Endodermal cell (in vitro differentiated cells): Measurements from ENCODE around the gene ZNF710. TPM values are rescaled to one million over a fixed set of nuclear protein-coding genes. Genes with fewer than 3 reads are reported as not detected.
"Not testable (repeated sequence)": the region's sequence is repeated elsewhere in the genome, so short reads cannot be mapped to it uniquely, and the experiment has no call there.

Source experiments
- DNase-seq: peaks from one replicate; pipeline ENCODE4 v3.0.0-alpha.2; 2017
- H3K27ac ChIP-seq: 2 replicates; pipeline ENCODE4 v1.5.1; 2013; ENCODE audit warnings: mild to moderate bottlenecking, low read depth, low read length, moderate library complexity
- H3K27me3 ChIP-seq: 2 replicates; pipeline ENCODE4 v1.6.1; 2013; ENCODE audit warnings: mild to moderate bottlenecking, low read length, moderate library complexity; ENCODE audit not compliant: insufficient read depth, control insufficient read depth, poor library complexity, severe bottlenecking
- H3K36me3 ChIP-seq: 2 replicates; pipeline ENCODE4 v1.7.0; 2013; ENCODE audit warnings: mild to moderate bottlenecking, low read length, moderate library complexity; ENCODE audit not compliant: control insufficient read depth, insufficient read depth
- H3K4me1 ChIP-seq: one replicate; pipeline ENCODE4 v1.7.0; 2013; ENCODE audit warnings: low read length; ENCODE audit not compliant: control insufficient read depth, insufficient read depth
- H3K4me3 ChIP-seq: 2 replicates; pipeline ENCODE4 v1.5.1; 2013; ENCODE audit warnings: mild to moderate bottlenecking, low read length, moderate library complexity
- H3K9ac ChIP-seq: 2 replicates; pipeline ENCODE4 v1.6.1; 2013; ENCODE audit warnings: mild to moderate bottlenecking, low read length, moderate library complexity; ENCODE audit not compliant: poor library complexity, severe bottlenecking; ENCODE audit errors: extremely low read depth
- H3K9me3 ChIP-seq: 2 replicates; pipeline ENCODE4 v1.6.1; 2013; ENCODE audit warnings: mild to moderate bottlenecking, low read length, moderate library complexity; ENCODE audit not compliant: control insufficient read depth
- H3K27ac Mint-ChIP-seq: 2 replicates; pipeline ENCODE4 v1.8.0; 2020; ENCODE audit warnings: mixed read lengths
- H3K27me3 Mint-ChIP-seq: 2 replicates; pipeline ENCODE4 v1.8.0; 2021; ENCODE audit warnings: mild to moderate bottlenecking, mixed read lengths; ENCODE audit not compliant: insufficient read depth
- H3K36me3 Mint-ChIP-seq: 2 replicates; pipeline ENCODE4 v1.8.0; 2020; ENCODE audit warnings: low read depth, mixed read lengths
- H3K4me1 Mint-ChIP-seq: 2 replicates; pipeline ENCODE4 v1.8.0; 2020; ENCODE audit warnings: mixed read lengths
- H3K4me3 Mint-ChIP-seq: 2 replicates; pipeline ENCODE4 v1.8.0; 2020; ENCODE audit warnings: mild to moderate bottlenecking, moderate library complexity, mixed read lengths
- H3K9me3 Mint-ChIP-seq: 2 replicates; pipeline ENCODE4 v1.8.0; 2020; ENCODE audit warnings: mild to moderate bottlenecking, mixed read lengths
- WGBS, 2 experiments: methylation state at CpG; one replicate each; pipeline versions ENCODE4 v1.1.5 to v1.1.7; 2013; ENCODE audit warnings: missing lambda C conversion rate in 2 of 2, mixed read lengths in 1 of 2; ENCODE audit not compliant: insufficient coverage in 1 of 2, insufficient read length in 1 of 2; 5-methylcytosine and 5-hydroxymethylcytosine counted together
- total RNA-seq, 2 donors: library from RNA; stranded (reverse); fragmentation: NEBNext Ultra II Directional in 1 of 2; extraction: Animal tissue kit (Norgen Biotek cat#: 25700) in 1 of 2; gene quantifications; 2 replicates in 1 of 2; 3 replicates in 1 of 2; pipeline ENCODE4 v1.2.1, GENCODE V29; 2021
- TF ChIP-seq, protein P1 (sequence below): fragments of 200-600 bp; sonication (generic); conservative IDR thresholded peaks from 2 replicates; pipeline ENCODE4 v1.5.0; 2021; ENCODE audit warnings: antibody characterized with exemption, mild to moderate bottlenecking

Gene ZNF710
- total RNA-seq, 2 donors from 2014 or later: 31.8 to 39.1 TPM

DNA sequence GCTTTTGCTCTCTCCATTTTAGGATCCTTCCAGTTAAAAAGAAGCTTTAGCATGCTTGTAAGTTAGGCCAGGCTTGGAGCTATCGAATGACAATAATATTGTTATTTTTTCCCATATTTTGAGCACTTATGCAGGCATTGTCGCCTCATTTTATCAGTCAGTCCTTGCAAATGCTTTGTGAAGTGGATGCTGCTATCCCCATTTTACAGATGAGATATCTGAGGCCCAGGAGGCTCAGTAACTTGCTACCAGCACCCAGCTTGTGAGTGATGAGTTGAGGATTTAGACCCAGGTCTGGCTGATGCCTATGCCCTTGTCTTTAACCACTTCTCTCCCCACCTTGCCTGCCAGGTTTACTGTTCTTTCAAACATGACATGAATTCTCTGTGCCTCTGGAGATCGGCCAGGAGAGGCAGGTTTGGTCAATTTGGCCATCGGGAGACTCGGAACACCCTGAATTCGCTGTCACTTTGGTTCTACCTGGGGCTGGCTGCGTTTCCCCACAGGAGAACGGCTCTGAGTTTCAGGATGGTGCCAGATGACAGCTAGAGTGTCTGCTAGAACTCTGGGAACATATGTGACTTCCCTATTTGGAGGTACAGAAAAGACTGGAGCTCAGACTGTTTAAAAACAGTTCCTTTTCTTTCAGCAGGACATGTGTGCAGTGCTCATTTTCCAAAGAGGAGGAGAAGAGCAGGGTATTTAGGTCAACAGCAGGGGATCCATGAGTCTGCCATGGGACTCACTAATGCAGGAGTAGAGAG, 25.5 kb upstream of the ZNF710 start:
- Mint-ChIP-seq H3K4me3 (no peak overlapping the region), H3K27me3 (peaks cover 20% of the 10 kb centered on the region), H3K9me3 (peaks cover 18% of the 10 kb centered on the region), H3K36me3 (no peaks in the 10 kb centered on the region), H3K27ac (no peak overlapping the region), H3K4me1 (no peaks in the 10 kb centered on the region)
- Histone ChIP-seq H3K4me3 (no peak overlapping the region), H3K27ac (no peak overlapping the region), H3K36me3 (no peaks in the 10 kb centered on the region), H3K9me3 (no peaks in the 10 kb centered on the region), H3K9ac (no peak overlapping the region), H3K4me1 (no peaks in the 10 kb centered on the region), H3K27me3 (no peaks in the 10 kb centered on the region)
- TF ChIP-seq, protein P1, sequence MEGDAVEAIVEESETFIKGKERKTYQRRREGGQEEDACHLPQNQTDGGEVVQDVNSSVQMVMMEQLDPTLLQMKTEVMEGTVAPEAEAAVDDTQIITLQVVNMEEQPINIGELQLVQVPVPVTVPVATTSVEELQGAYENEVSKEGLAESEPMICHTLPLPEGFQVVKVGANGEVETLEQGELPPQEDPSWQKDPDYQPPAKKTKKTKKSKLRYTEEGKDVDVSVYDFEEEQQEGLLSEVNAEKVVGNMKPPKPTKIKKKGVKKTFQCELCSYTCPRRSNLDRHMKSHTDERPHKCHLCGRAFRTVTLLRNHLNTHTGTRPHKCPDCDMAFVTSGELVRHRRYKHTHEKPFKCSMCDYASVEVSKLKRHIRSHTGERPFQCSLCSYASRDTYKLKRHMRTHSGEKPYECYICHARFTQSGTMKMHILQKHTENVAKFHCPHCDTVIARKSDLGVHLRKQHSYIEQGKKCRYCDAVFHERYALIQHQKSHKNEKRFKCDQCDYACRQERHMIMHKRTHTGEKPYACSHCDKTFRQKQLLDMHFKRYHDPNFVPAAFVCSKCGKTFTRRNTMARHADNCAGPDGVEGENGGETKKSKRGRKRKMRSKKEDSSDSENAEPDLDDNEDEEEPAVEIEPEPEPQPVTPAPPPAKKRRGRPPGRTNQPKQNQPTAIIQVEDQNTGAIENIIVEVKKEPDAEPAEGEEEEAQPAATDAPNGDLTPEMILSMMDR: no peak
- WGBS, 2 experiments: 90 to 95% methylated on average over 8 of the region's 8 CpGs
- no peak for DNase-seq

DNA sequence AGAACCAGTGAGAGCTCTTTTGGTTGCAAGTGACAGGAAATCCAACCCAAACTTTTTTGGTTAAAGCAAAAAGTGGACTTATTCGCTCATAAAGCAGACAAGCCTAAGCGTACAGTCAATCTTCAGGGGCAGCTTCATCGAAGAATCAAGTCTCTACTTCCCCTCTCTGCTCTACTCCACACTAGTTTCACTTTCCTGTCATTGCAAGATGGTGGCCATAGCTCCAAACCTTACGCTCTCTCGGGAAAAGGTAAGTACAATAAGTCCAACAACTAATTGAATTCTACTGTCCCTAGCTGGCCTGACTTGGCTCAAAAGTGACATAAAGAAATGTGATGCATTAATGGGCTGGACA, 24.9 kb upstream of the ZNF710 start:
- H3K4me1 ChIP-seq: no peaks in the 10 kb centered on the region
- H3K4me3 ChIP-seq: no peak overlapping the region
- Mint-ChIP-seq H3K9me3 (peaks cover 18% of the 10 kb centered on the region), H3K4me3 (no peak overlapping the region), H3K4me1 (no peaks in the 10 kb centered on the region), H3K27ac (no peak overlapping the region), H3K36me3 (no peaks in the 10 kb centered on the region), H3K27me3 (peaks cover 25% of the 10 kb centered on the region)
- H3K36me3 ChIP-seq: no peaks in the 10 kb centered on the region
- no peak overlapping the region for H3K9ac ChIP-seq
- 92 to 96% methylated on average over 4 to 5 of the region's 5 CpGs for WGBS, 2 experiments
- H3K27ac ChIP-seq: no peak overlapping the region
- no peak for DNase-seq
- TF ChIP-seq, protein P1: no peak
- H3K27me3 ChIP-seq: no peaks in the 10 kb centered on the region
- H3K9me3 ChIP-seq: no peaks in the 10 kb centered on the region

DNA sequence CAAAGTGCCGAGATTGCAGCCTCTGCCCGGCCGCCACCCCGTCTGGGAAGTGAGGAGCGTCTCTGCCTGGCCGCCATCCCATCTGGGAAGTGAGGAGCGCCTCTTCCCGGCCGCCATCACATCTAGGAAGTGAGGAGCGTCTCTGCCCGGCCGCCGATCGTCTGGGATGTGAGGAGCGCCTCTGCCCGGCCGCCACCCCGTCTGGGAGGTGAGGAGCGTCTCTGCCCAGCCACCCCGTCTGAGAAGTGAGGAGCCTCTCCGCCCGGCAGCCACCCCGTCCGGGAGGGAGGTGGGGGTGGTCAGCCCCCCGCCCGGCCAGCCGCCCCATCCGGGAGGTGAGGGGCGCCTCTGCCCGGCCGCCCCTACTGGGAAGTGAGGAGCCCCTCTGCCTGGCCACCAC, 23.3 kb upstream of the ZNF710 start:
- H3K36me3 Mint-ChIP-seq, DNase-seq, H3K4me1 ChIP-seq, H3K9ac ChIP-seq, H3K9me3 ChIP-seq, H3K4me3 Mint-ChIP-seq, H3K27ac ChIP-seq, H3K4me3 ChIP-seq, H3K36me3 ChIP-seq, H3K27me3 ChIP-seq, H3K27ac Mint-ChIP-seq: not testable (repeated sequence)
- Mint-ChIP-seq H3K9me3 (peaks cover 19% of the 10 kb centered on the region), H3K4me1 (peaks cover 13% of the 10 kb centered on the region), H3K27me3 (peaks cover 34% of the 10 kb centered on the region)
- WGBS, 2 experiments: 97% methylated on average over 23 of the region's 31 CpGs; no CpG with 5 or more reads in 1 of the 2 experiments
